HepG2 (cell line): ENCODE measurements around the gene MTR. TPM values are rescaled to one million over a fixed set of nuclear protein-coding genes. Genes with fewer than 3 reads are reported as not detected.
A peak's percentile ranks its signal among the peaks of the same experiment; 100 is the strongest.

Experiments
- ARID4A ChIP-seq: sonication (generic); formaldehyde crosslinking; IDR thresholded peaks from 2 replicates; pipeline ENCODE4 v1.5.0; 2020; ENCODE audit warnings: mild to moderate bottlenecking, missing genetic modification reagents, borderline replicate concordance
- CSRNP1 ChIP-seq: sonication (generic); formaldehyde crosslinking; IDR thresholded peaks from 2 replicates; pipeline ENCODE4 v1.8.1; 2023; ENCODE audit warnings: mild to moderate bottlenecking, missing genetic modification reagents
- HOMEZ ChIP-seq: IDR thresholded peaks from 2 replicates; pipeline ENCODE4 v1.6.1; 2016; ENCODE audit warnings: low read depth
- HOXD1 ChIP-seq: sonication (generic); formaldehyde crosslinking; IDR thresholded peaks from 2 replicates; pipeline ENCODE4 v1.5.0; 2020; ENCODE audit warnings: missing genetic modification reagents
- KDM5B ChIP-seq: sonication (generic); formaldehyde crosslinking; IDR thresholded peaks from 2 replicates; pipeline ENCODE4 v1.4.0; 2020; ENCODE audit warnings: missing genetic modification reagents, mild to moderate bottlenecking, borderline replicate concordance
- KLF13 ChIP-seq: sonication (generic); formaldehyde crosslinking; IDR thresholded peaks from 2 replicates; pipeline ENCODE4 v1.4.0; 2020; ENCODE audit warnings: mild to moderate bottlenecking, missing genetic modification reagents
- POGZ ChIP-seq: sonication (generic); formaldehyde crosslinking; IDR thresholded peaks from 2 replicates; pipeline ENCODE4 v1.4.0; 2020; ENCODE audit warnings: mild to moderate bottlenecking, missing genetic modification reagents
- PTBP1 ChIP-seq: fragments of 200-400 bp; formaldehyde crosslinking; IDR thresholded peaks from 2 replicates; pipeline ENCODE4 v1.6.1; 2018; ENCODE audit warnings: low read length, low read depth; ENCODE audit not compliant: poor library complexity, severe bottlenecking
- RXRA ChIP-seq: sonication (generic); formaldehyde crosslinking; IDR thresholded peaks from 2 replicates; pipeline ENCODE4 v1.5.1; 2020; ENCODE audit warnings: missing genetic modification reagents
- RXRB ChIP-seq: IDR thresholded peaks from 2 replicates; pipeline ENCODE4 v1.6.1; 2016; ENCODE audit warnings: borderline replicate concordance, missing genetic modification reagents, missing compliant biosample characterization
- TOPORS ChIP-seq: sonication (generic); formaldehyde crosslinking; IDR thresholded peaks from 2 replicates; pipeline ENCODE4 v1.8.0; 2023; ENCODE audit warnings: mild to moderate bottlenecking, missing genetic modification reagents
- ZBTB37 ChIP-seq: sonication (generic); formaldehyde crosslinking; IDR thresholded peaks from 2 replicates; pipeline ENCODE4 v1.4.0; 2020; ENCODE audit warnings: mild to moderate bottlenecking, missing genetic modification reagents
- ZNF205 ChIP-seq: IDR thresholded peaks from 2 replicates; pipeline ENCODE4 v1.6.1; 2018; ENCODE audit warnings: missing biosample characterization, missing genetic modification reagents
- ZNF24 ChIP-seq: fragments of 450-650 bp; IDR thresholded peaks from 2 replicates; pipeline ENCODE4 v1.6.1; 2017; ENCODE audit warnings: antibody characterized with exemption, mild to moderate bottlenecking
- ZNF33A ChIP-seq: sonication (generic); formaldehyde crosslinking; IDR thresholded peaks from 2 replicates; pipeline ENCODE4 v1.5.1; 2020; ENCODE audit warnings: missing genetic modification reagents, mild to moderate bottlenecking, moderate library complexity, borderline replicate concordance
- ZNF382 ChIP-seq: sonication (generic); formaldehyde crosslinking; IDR thresholded peaks from 2 replicates; pipeline ENCODE4 v1.5.0; 2020; ENCODE audit warnings: missing genetic modification reagents, mild to moderate bottlenecking, borderline replicate concordance
- ZNF414 ChIP-seq: sonication (generic); formaldehyde crosslinking; IDR thresholded peaks from 2 replicates; pipeline ENCODE4 v1.5.0; 2020; ENCODE audit warnings: missing genetic modification reagents
- ZNF629 ChIP-seq: sonication (generic); formaldehyde crosslinking; conservative IDR thresholded peaks from 2 replicates; pipeline ENCODE4 v1.5.0; 2020; ENCODE audit warnings: missing genetic modification reagents
- ZNF75D ChIP-seq: sonication (generic); formaldehyde crosslinking; IDR thresholded peaks from 2 replicates; pipeline ENCODE4 v1.8.1; 2023; ENCODE audit warnings: missing genetic modification reagents, mild to moderate bottlenecking, borderline replicate concordance
- ZNF879 ChIP-seq: sonication (generic); formaldehyde crosslinking; IDR thresholded peaks from 2 replicates; pipeline ENCODE4 v1.8.1; 2023; ENCODE audit warnings: missing genetic modification reagents
- polyA plus RNA-seq, 8 experiments: library from polyadenylated mRNA; depleted of rRNA in 3 of 8; stranded (reverse) in 7 of 8; unstranded in 1 of 8; fragments of >200 nt; fragmentation: Illumina TruSeq in 4 of 8; extraction: Trizol in 4 of 8; gene quantifications; 2 replicates each; pipeline versions ENCODE4 v1.2.1 to v1.2.3, GENCODE V29; 2011 to 2016; ENCODE audit warnings: low read depth in 4 of 8, missing spikeins in 1 of 8, mixed read lengths in 1 of 8; ENCODE audit not compliant: insufficient read depth in 1 of 8
- total RNA-seq, 5 experiments: library from RNA; depleted of rRNA; stranded (reverse); fragments of >200 nt; fragmentation: Illumina TruSeq; extraction: Trizol; gene quantifications; 2 replicates each; pipeline ENCODE4 v1.2.3, GENCODE V29; 2016; ENCODE audit warnings: low read depth in 1 of 5

MTR gene
- total and polyA plus RNA-seq, 2 of the 13 experiments (the other 11 are each of a cell fraction or from before 2014, with no cell fraction given): 16.3 to 36.1 TPM

GRCh38 chr1:236795035-236795756, at the start of gene MTR (continued):
- peak; percentile 88 for TF ChIP-seq TOPORS (CRISPR knock-in tag)
- no peak; the same call in none of the 2 replicates for TF ChIP-seq POGZ
- no peak for TF ChIP-seq ZNF629 (CRISPR knock-in tag)
- peak; percentile 92 for TF ChIP-seq CSRNP1
- peak; percentile 85; the same call in 1 of the 2 replicates for TF ChIP-seq ZNF879 (CRISPR knock-in tag)
- peak; percentile 69 for TF ChIP-seq ZNF205 (CRISPR knock-in tag)
- TF ChIP-seq HOXD1: peak; percentile 77; the same call in 1 of the 2 replicates
- no peak for TF ChIP-seq ZNF382 (CRISPR knock-in tag)
- TF ChIP-seq ARID4A (CRISPR knock-in tag): peak; percentile 96
- peak; percentile 97 for TF ChIP-seq KDM5B (CRISPR knock-in tag)
- peak; percentile 84; the same call in 1 of the 2 replicates for TF ChIP-seq ZNF33A
- peak; percentile 40; the same call in 1 of the 2 replicates for TF ChIP-seq RXRB (CRISPR knock-in tag)
- no peak for TF ChIP-seq PTBP1
- TF ChIP-seq KLF13: peak; percentile 83
- no peak for TF ChIP-seq ZNF24
- no peak for TF ChIP-seq HOMEZ
- no peak for TF ChIP-seq ZBTB37 (CRISPR knock-in tag)
- peak; percentile 51 for TF ChIP-seq RXRA (CRISPR knock-in tag)
- TF ChIP-seq ZNF414: peak; percentile 61; the same call in 1 of the 2 replicates
- TF ChIP-seq ZNF75D (CRISPR knock-in tag): peak; percentile 72; the same call in 1 of the 2 replicates
